Heart left ventricle (tissue), 13 donors: Measurements from ENCODE around the gene OASL.

ENCODE experiments used
- CTCF ChIP-seq, 12 donors: fragments of 200-600 bp; sonication (generic) in 4 of 12; IDR thresholded peaks; one replicate each; pipeline versions ENCODE4 v1.5.0 to v1.8.0; 2018 to 2022; ENCODE audit warnings: antibody characterized with exemption in 12 of 12, mild to moderate bottlenecking in 5 of 12
- POLR2A ChIP-seq, 2 donors: fragments of 450-650 bp; IDR thresholded peaks; one replicate each; pipeline ENCODE4 v1.6.1; 2017; ENCODE audit warnings: antibody characterized with exemption in 2 of 2, mild to moderate bottlenecking in 2 of 2, moderate library complexity in 2 of 2
- donor health status: ischemic (EF 13 %, LVEDD 7.1; RV severe dilation, severe dysfunction).
- donor health status: DM: no; HTN: yes; CAD: no.
- donor health status: DM: no; HTN: no; CAD: no.
- donor health status: ischemic (EF 25% LVEDD 6.9; RV normal size, moderate dysfunction).
- donor health status: ischemic (EF 25% LVEDD 5.7; RV mildly dilated, moderate dysfunction).
- donor health status: ischemic (EF 35%, LVEDD 5.7; RV mildly dilated, moderate dysfunction).
- donor health status: nonischemic (EF 11% LVEDD 7.7; RV severe dilation, severe dysfunction).
- donor health status: DM: yes; HTN: yes; CAD: no.
- donor health status: PGD.
- donor health status: ischemic (EF 29% LVEDD 5.4; RV normal size, mild dysfunction).
- donor health status: nonischemic (EF 23%, LVEDD 6.1; RV moderate dilation, normal function).

- TF ChIP-seq CTCF (IDR thresholded peaks at IDR 0.05) (no peak), POLR2A (IDR thresholded peaks at IDR 0.05) (no peak)
These were observed at the start of gene OASL for GRCh38 chr12:121038861-121039668.
